Heart left ventricle (tissue), 13 donors: Measurements from ENCODE around the gene IPO13.

ENCODE experiments used
- CTCF ChIP-seq, 12 donors: fragments of 200-600 bp; sonication (generic) in 4 of 12; IDR thresholded peaks; one replicate each; pipeline versions ENCODE4 v1.5.0 to v1.8.0; 2018 to 2022; ENCODE audit warnings: antibody characterized with exemption in 12 of 12, mild to moderate bottlenecking in 5 of 12
- POLR2A ChIP-seq, 2 donors: fragments of 450-650 bp; IDR thresholded peaks; one replicate each; pipeline ENCODE4 v1.6.1; 2017; ENCODE audit warnings: antibody characterized with exemption in 2 of 2, mild to moderate bottlenecking in 2 of 2, moderate library complexity in 2 of 2
- donor health status: ischemic (EF 13 %, LVEDD 7.1; RV severe dilation, severe dysfunction).
- donor health status: DM: no; HTN: yes; CAD: no.
- donor health status: DM: no; HTN: no; CAD: no.
- donor health status: ischemic (EF 25% LVEDD 6.9; RV normal size, moderate dysfunction).
- donor health status: ischemic (EF 25% LVEDD 5.7; RV mildly dilated, moderate dysfunction).
- donor health status: ischemic (EF 35%, LVEDD 5.7; RV mildly dilated, moderate dysfunction).
- donor health status: nonischemic (EF 11% LVEDD 7.7; RV severe dilation, severe dysfunction).
- donor health status: DM: yes; HTN: yes; CAD: no.
- donor health status: PGD.
- donor health status: ischemic (EF 29% LVEDD 5.4; RV normal size, mild dysfunction).
- donor health status: nonischemic (EF 23%, LVEDD 6.1; RV moderate dilation, normal function).

GRCh38 chr1:43979261-43979527 lies 32.4 kb downstream of the IPO13 start:
- TF ChIP-seq CTCF (IDR thresholded peaks at IDR 0.05) (no peak), POLR2A (IDR thresholded peaks at IDR 0.05) (no peak)
